BE2C (cell line): Measurements from ENCODE around the gene RNMT.
"Not testable (repeated sequence)": the region's sequence is repeated elsewhere in the genome, so short reads cannot be mapped to it uniquely, and the experiment has no call there.

Experiments
- DNase-seq: peaks from one replicate; pipeline ENCODE4 v3.0.0-alpha.2; 2020
- H3K27me3 ChIP-seq: fragments of 250-450 bp; sonication (Bioruptor Pico); 2 replicates; pipeline ENCODE4 v1.5.1; 2020; ENCODE audit warnings: mild to moderate bottlenecking
- H3K36me3 ChIP-seq: fragments of 250-450 bp; sonication (Bioruptor Pico); 2 replicates; pipeline ENCODE4 v1.5.1; 2020; ENCODE audit warnings: mild to moderate bottlenecking
- H3K4me1 ChIP-seq: fragments of 250-450 bp; sonication (Bioruptor Pico); 2 replicates; pipeline ENCODE4 v1.5.1; 2020
- H3K4me3 ChIP-seq: 2 replicates; pipeline ENCODE4 v1.5.1; 2011; ENCODE audit warnings: low read depth, low read length
- H3K9me3 ChIP-seq: fragments of 250-450 bp; sonication (Bioruptor Pico); 2 replicates; pipeline ENCODE4 v1.5.1; 2020
- TF ChIP-seq, protein P1 (sequence below): IDR thresholded peaks from 2 replicates; pipeline ENCODE4 v1.5.1; 2012; ENCODE audit warnings: mild to moderate bottlenecking, low read depth, low read length

RNMT gene

DNA sequence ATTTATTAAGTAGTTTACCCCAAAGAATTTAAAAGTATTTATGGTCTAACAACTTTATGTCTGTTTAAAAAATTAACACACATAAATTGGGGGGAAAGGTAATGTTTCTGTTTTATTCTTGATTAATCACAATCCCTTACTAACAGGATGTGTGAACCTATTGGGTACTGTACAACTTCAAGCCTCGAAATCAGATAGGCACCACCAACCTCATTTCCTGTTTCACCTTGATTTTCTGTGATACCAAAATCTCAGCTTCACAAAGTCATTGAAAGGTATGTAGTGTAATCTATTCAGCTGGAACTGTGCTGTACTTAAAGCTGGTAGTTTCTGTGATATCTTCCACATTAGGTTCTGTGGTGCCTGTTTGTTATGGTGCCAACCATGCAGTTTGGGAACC, 4.0 kb downstream of the RNMT start:
- Histone ChIP-seq H3K36me3 (no peaks in the 10 kb centered on the region; the same call in 1 of the 2 replicates), H3K4me1 (no peaks in the 10 kb centered on the region), H3K9me3 (no peaks in the 10 kb centered on the region), H3K27me3 (no peaks in the 10 kb centered on the region), H3K4me3 (no peak overlapping the region)
- no peak for DNase-seq
- TF ChIP-seq, protein P1, sequence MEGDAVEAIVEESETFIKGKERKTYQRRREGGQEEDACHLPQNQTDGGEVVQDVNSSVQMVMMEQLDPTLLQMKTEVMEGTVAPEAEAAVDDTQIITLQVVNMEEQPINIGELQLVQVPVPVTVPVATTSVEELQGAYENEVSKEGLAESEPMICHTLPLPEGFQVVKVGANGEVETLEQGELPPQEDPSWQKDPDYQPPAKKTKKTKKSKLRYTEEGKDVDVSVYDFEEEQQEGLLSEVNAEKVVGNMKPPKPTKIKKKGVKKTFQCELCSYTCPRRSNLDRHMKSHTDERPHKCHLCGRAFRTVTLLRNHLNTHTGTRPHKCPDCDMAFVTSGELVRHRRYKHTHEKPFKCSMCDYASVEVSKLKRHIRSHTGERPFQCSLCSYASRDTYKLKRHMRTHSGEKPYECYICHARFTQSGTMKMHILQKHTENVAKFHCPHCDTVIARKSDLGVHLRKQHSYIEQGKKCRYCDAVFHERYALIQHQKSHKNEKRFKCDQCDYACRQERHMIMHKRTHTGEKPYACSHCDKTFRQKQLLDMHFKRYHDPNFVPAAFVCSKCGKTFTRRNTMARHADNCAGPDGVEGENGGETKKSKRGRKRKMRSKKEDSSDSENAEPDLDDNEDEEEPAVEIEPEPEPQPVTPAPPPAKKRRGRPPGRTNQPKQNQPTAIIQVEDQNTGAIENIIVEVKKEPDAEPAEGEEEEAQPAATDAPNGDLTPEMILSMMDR, result no peak

DNA sequence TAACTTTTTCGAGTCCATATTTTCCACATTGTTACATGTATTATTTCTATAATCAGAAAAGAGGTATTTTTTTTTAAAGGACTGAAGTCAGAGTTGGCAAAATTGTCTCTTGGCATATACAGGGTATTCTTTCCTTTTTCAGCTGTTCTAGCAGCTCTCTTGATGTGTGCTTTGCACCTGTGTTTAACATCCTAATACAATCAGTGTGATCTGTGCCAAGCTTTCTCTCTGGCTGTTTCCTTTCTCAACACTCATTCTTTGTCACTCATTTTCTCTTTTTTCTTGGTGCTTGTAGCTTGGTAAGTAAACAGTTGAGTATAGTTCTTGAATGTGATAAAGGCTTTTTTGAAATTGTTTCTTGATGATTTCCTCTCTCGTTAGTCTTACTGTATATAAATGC, 9.2 kb downstream of the RNMT start:
- Histone ChIP-seq H3K4me1 (no peaks in the 10 kb centered on the region), H3K36me3 (no peaks in the 10 kb centered on the region; the same call in 1 of the 2 replicates), H3K4me3 (no peak overlapping the region), H3K27me3 (no peaks in the 10 kb centered on the region), H3K9me3 (no peaks in the 10 kb centered on the region)
- DNase-seq, result no peak
- TF ChIP-seq, protein P1, result no peak

DNA sequence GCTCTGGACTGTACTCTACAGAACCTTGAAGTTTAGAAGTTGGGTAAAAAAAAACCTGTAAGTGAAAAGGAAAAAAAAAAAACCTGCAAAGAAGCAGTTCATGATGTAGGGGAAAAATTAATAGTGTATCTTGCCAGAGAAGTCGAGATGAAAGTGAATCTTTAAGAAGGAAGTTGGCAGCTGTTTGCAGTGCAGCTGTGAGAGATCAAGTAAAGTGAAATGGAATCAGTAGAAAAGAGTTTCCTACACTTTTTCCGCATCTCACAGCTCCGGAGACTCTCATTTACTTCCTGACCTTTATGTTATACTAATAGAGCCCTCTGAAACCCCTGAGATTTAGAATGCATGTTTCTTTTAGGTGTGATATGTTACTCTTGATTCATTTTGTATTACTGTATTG, 19.2 kb downstream of the RNMT start:
- DNase-seq, result no peak
- TF ChIP-seq, protein P1, result no peak
- Histone ChIP-seq H3K27me3 (no peaks in the 10 kb centered on the region), H3K36me3 (peaks cover 8% of the 10 kb centered on the region), H3K4me3 (no peak overlapping the region), H3K9me3 (no peaks in the 10 kb centered on the region), H3K4me1 (no peaks in the 10 kb centered on the region)

DNA sequence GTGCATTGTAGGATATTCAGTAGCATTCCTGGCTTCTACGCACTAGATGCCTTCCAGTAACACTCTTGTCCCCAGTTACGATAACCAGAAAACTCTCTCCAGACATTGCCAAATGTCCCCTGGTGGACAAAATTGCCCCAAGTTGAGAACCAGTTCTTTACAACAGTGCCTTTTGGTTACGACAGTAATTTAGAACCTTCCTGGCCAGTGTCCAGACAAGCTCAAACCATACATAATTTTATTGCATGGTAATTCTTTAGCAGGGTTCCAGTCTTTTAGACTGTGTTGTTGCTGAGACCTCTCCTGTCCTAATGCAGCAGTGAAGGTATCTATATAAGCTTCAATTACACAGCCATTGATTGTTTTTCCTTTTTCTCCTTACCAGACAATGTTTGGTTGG, 20.2 kb downstream of the RNMT start:
- Histone ChIP-seq H3K4me1 (no peaks in the 10 kb centered on the region), H3K36me3 (peaks cover 3% of the 10 kb centered on the region), H3K27me3 (no peaks in the 10 kb centered on the region), H3K4me3 (no peak overlapping the region), H3K9me3 (no peaks in the 10 kb centered on the region)
- DNase-seq, result no peak
- TF ChIP-seq, protein P1, result 0 out of 2 replicates have a peak, but pooled peaks have one; percentile 2

DNA sequence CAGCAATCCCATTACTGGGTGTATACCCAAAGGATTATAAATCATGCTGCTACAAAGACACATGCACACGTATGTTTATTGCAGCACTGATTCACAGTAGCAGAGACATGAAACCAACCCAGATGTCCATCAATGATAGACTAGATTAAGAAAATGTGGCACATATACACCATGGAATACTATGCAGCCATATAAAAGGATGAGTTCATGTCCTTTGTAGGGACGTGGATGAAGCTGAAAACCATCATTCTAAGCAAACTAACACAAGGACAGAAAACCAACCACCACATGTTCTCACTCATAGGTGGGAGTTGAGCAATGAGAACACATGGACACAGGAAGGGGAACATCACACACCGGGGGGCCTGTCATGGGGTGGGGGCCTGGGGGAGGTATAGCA, 25.1 kb downstream of the RNMT start:
- H3K4me3 ChIP-seq, H3K27me3 ChIP-seq, H3K9me3 ChIP-seq, H3K36me3 ChIP-seq, H3K4me1 ChIP-seq, DNase-seq: not testable (repeated sequence)

DNA sequence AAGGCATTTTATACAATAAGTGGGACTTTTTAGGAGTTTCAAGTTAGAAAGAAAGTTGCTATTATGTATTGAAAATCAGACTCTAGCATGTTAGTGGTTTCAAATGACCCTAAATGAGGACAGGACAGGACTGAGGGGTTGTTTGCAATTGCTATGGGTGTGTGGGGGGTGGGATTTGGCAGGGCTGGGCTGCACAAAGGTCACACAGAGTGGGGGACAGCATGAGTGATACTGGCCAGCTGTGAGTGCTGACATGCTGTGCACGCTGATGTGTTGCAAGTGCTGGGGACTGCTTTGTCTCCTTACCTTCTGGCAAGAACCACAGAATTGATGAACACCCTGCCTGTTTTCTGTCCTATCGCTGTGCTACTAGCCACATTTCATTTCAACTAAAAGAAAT, 29.8 kb downstream of the RNMT start:
- peaks cover 4% of the 10 kb centered on the region; the same call in 1 of the 2 replicates for H3K36me3 ChIP-seq
- H3K27me3 ChIP-seq, result no peaks in the 10 kb centered on the region

More for the DNA sequence above, 29.8 kb downstream of the RNMT start:
- H3K4me1 ChIP-seq, result no peaks in the 10 kb centered on the region
- no peaks in the 10 kb centered on the region for H3K9me3 ChIP-seq
- no peak for DNase-seq
- H3K4me3 ChIP-seq, result no peak overlapping the region
- TF ChIP-seq, protein P1, result no peak
